Body of pancreas (tissue), 4 donors: ENCODE results near the gene SEC14L2.

ENCODE experiments used
- POLR2A ChIP-seq, 3 donors: fragments of 450-650 bp; IDR thresholded peaks; one replicate each; pipeline ENCODE4 v1.6.1; 2016; ENCODE audit warnings: antibody characterized with exemption in 3 of 3, mild to moderate bottlenecking in 2 of 3
- TF ChIP-seq, protein P1 (sequence below), 7 experiments: fragments of 450-650 bp in 4 of 7; fragments of 200-600 bp in 3 of 7; sonication (generic) in 3 of 7; IDR thresholded peaks; one replicate each; pipeline ENCODE4 v1.5.1; 2016 to 2019; ENCODE audit warnings: antibody characterized with exemption in 7 of 7

DNA sequence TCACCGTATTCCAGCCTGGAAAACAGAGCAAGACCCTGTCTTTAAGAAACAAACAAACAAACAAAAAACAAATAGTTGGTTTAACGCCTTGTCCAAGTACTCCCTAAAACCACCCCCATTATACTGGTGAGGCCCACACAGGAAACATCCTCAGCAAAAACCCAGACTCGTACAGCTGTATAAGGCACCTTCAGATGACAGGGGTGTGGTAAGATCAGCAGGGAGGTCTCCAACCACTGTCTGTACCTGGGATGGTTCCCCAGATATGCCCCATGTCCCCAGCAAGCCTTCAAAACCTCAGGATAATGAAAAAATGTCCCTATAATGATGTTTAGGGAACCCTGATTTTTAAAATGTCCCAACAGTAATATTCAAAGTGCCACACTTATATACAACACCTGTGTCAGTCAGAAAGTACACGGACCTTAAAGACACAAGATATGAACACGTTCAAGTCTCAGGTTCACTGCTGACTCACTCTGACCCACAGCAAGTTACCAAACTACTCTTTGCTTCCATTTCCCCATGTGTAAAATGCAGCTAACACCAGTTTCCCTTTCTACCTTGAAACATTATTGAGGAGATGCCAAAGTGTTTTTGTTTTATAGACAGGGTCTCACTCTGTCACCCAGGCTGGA, 49.4 kb upstream of the SEC14L2 start:
- TF ChIP-seq, protein P1, sequence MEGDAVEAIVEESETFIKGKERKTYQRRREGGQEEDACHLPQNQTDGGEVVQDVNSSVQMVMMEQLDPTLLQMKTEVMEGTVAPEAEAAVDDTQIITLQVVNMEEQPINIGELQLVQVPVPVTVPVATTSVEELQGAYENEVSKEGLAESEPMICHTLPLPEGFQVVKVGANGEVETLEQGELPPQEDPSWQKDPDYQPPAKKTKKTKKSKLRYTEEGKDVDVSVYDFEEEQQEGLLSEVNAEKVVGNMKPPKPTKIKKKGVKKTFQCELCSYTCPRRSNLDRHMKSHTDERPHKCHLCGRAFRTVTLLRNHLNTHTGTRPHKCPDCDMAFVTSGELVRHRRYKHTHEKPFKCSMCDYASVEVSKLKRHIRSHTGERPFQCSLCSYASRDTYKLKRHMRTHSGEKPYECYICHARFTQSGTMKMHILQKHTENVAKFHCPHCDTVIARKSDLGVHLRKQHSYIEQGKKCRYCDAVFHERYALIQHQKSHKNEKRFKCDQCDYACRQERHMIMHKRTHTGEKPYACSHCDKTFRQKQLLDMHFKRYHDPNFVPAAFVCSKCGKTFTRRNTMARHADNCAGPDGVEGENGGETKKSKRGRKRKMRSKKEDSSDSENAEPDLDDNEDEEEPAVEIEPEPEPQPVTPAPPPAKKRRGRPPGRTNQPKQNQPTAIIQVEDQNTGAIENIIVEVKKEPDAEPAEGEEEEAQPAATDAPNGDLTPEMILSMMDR (IDR thresholded peaks at IDR 0.05), result no peak
- TF ChIP-seq POLR2A (IDR thresholded peaks at IDR 0.05), result no peak
